Gastrocnemius medialis (tissue), 4 donors: ENCODE results near the gene KIF12. TPM values are rescaled to one million over a fixed set of nuclear protein-coding genes. Genes with fewer than 3 reads are reported as not detected.
A peak's percentile ranks its signal among the peaks of the same experiment; 100 is the strongest.

Source experiments
- ATAC-seq, 2 donors: fragments of 150-250 bp; one replicate each; pipeline ENCODE4 v1.9.1; 2016
- DNase-seq, 2 donors: peaks; one replicate each; pipeline ENCODE4 v3.0.0-alpha.2; 2019
- H3K27ac ChIP-seq, 4 donors: fragments of 200-600 bp; sonication (generic); 1 replicate in 1 of 4; 2 replicates in 3 of 4; pipeline ENCODE4 v1.5.1; 2016 to 2018; ENCODE audit warnings: mild to moderate bottlenecking in 2 of 4, moderate library complexity in 1 of 4
- H3K27me3 ChIP-seq, 3 donors: fragments of 200-600 bp; sonication (generic) in 2 of 3; 1 replicate in 1 of 3; 2 replicates in 2 of 3; pipeline versions ENCODE4 v1.5.1 to v1.6.0; 2016 to 2019; ENCODE audit warnings: mild to moderate bottlenecking in 1 of 3, moderate library complexity in 1 of 3
- H3K36me3 ChIP-seq, 2 donors: fragments of 200-600 bp; sonication (generic) in 1 of 2; one replicate each; pipeline ENCODE4 v1.5.1; 2017 to 2018
- H3K4me1 ChIP-seq, 2 donors: fragments of 200-600 bp; sonication (generic) in 1 of 2; one replicate each; pipeline ENCODE4 v1.5.1; 2016 to 2017; ENCODE audit warnings: mild to moderate bottlenecking in 2 of 2
- H3K4me3 ChIP-seq, 4 donors: fragments of 200-600 bp; sonication (generic) in 3 of 4; 1 replicate in 1 of 4; 2 replicates in 3 of 4; pipeline ENCODE4 v1.5.1; 2016 to 2019; ENCODE audit warnings: mild to moderate bottlenecking in 2 of 4
- H3K9me3 ChIP-seq, 3 donors: fragments of 200-600 bp; sonication (generic) in 2 of 3; 1 replicate in 1 of 3; 2 replicates in 2 of 3; pipeline ENCODE4 v1.5.1; 2016 to 2019
- CTCF ChIP-seq, 5 experiments: fragments of 450-650 bp in 3 of 5; fragments of 200-600 bp in 2 of 5; sonication (generic) in 2 of 5; IDR thresholded peaks in 4 of 5; conservative IDR thresholded peaks in 1 of 5; 1 replicate in 4 of 5; 2 replicates in 1 of 5; pipeline ENCODE4 v1.5.1; 2016 to 2019; ENCODE audit warnings: antibody characterized with exemption in 5 of 5, mild to moderate bottlenecking in 3 of 5, moderate library complexity in 3 of 5
- POLR2A ChIP-seq, 2 donors: fragments of 450-650 bp; IDR thresholded peaks; one replicate each; pipeline ENCODE4 v1.6.1; 2017; ENCODE audit warnings: antibody characterized with exemption in 2 of 2, mild to moderate bottlenecking in 2 of 2, moderate library complexity in 2 of 2
- in situ Hi-C, 4 donors: fragments of 200-750 bp; cut with MboI; loops; one replicate each; pipeline versions ENCODE4 v1.15.0 to v1.8.0; 2017; ENCODE audit warnings: low sequenced_read_pairs in 4 of 4
- intact Hi-C: fragments of 100-400 bp; cut with DNase I; formaldehyde crosslinking; loops from one replicate; pipeline ENCODE4 v1.15.1; 2023; ENCODE audit warnings: low total_unique reads
- total RNA-seq, 4 donors: library from RNA; depleted of rRNA; stranded (reverse); fragments of >200 nt; gene quantifications; one replicate each; pipeline versions ENCODE4 v1.1.0 to v1.2.3, GENCODE V29; 2016

Gene KIF12
- total RNA-seq, 4 donors from 2014 or later = not detected

- no peaks in the 10 kb centered on the region for H3K36me3 ChIP-seq
- H3K9me3 ChIP-seq = no peaks in the 10 kb centered on the region
- no peak overlapping the region for H3K4me3 ChIP-seq
- no peak for TF ChIP-seq CTCF (IDR thresholded peaks at IDR 0.05 in 4 of 5, conservative IDR thresholded peaks at IDR 0.05 in 1 of 5)
- no peak for TF ChIP-seq POLR2A (IDR thresholded peaks at IDR 0.05)
- intact Hi-C loops = no loop called here
- no peak for DNase-seq
- no peak for ATAC-seq
- peaks cover 0 to 6% of the 10 kb centered on the region in 2 donors for H3K4me1 ChIP-seq
- H3K27ac ChIP-seq = no peak overlapping the region
- peaks cover 7 to 16% (median 16%) of the 10 kb centered on the region in 3 donors for H3K27me3 ChIP-seq
- in situ Hi-C loops = loop anchor here in 1 of 4 donors (5.0 kb wide), 1 partner anchor 185 kb away; no protein-coding TSS in a partner anchor
Observed at GRCh38 chr9:114102484-114102883, 3.4 kb upstream of the KIF12 start.

DNA sequence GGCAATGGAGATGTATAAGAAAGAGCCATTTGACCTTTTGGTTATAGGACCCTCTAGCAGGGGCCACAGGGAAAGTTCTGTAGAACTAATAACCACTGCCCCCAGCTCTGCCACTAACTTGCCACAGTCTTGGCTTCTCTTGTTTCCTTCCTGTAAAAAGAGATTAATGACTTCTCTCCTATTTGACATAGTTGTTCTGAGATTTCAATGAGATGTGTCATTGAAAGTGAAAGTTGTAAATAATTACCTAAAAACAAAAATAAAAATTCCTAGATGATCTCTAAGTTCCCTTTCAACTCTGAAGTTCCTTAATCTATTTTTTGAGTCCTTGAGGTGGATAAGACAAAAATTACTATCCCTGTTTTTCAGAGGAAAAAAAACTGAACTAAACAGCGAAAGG is 1.4 kb upstream of the KIF12 start:
- H3K36me3 ChIP-seq = no peaks in the 10 kb centered on the region

GRCh38 chr9:114099669-114100270 is 678 bp upstream of the KIF12 start:
- Histone ChIP-seq H3K9me3 (no peaks in the 10 kb centered on the region), H3K36me3 (no peaks in the 10 kb centered on the region), H3K4me3 (no peak overlapping the region), H3K4me1 (peaks cover 0 to 6% of the 10 kb centered on the region in 2 donors), H3K27ac (no peak overlapping the region), H3K27me3 (peaks cover 11 to 20% (median 17%) of the 10 kb centered on the region in 3 donors)
- no peak for DNase-seq
- no peak for TF ChIP-seq POLR2A (IDR thresholded peaks at IDR 0.05)
- TF ChIP-seq CTCF (IDR thresholded peaks at IDR 0.05 in 4 of 5, conservative IDR thresholded peaks at IDR 0.05 in 1 of 5) = no peak
- intact Hi-C loops = no loop called here
- in situ Hi-C loops = loop anchor here in 1 of 4 donors (5.0 kb wide), 1 partner anchor 188 kb away; no protein-coding TSS in a partner anchor
- ATAC-seq = no peak

More for the DNA sequence above, 1.4 kb upstream of the KIF12 start:
- DNase-seq = no peak
- no peak for TF ChIP-seq CTCF (IDR thresholded peaks at IDR 0.05 in 4 of 5, conservative IDR thresholded peaks at IDR 0.05 in 1 of 5)
- no peak for TF ChIP-seq POLR2A (IDR thresholded peaks at IDR 0.05)
- no peak overlapping the region for H3K27ac ChIP-seq
- H3K9me3 ChIP-seq = no peaks in the 10 kb centered on the region
- in situ Hi-C loops (loop anchor here in 1 of 4 donors (5.0 kb wide), 1 partner anchor 187 kb away; no protein-coding TSS in a partner anchor), intact Hi-C loops (no loop called here)
- no peak overlapping the region for H3K4me3 ChIP-seq
- no peak for ATAC-seq
- H3K27me3 ChIP-seq = peaks cover 11 to 20% (median 17%) of the 10 kb centered on the region in 3 donors
- peaks cover 0 to 6% of the 10 kb centered on the region in 2 donors for H3K4me1 ChIP-seq

DNA sequence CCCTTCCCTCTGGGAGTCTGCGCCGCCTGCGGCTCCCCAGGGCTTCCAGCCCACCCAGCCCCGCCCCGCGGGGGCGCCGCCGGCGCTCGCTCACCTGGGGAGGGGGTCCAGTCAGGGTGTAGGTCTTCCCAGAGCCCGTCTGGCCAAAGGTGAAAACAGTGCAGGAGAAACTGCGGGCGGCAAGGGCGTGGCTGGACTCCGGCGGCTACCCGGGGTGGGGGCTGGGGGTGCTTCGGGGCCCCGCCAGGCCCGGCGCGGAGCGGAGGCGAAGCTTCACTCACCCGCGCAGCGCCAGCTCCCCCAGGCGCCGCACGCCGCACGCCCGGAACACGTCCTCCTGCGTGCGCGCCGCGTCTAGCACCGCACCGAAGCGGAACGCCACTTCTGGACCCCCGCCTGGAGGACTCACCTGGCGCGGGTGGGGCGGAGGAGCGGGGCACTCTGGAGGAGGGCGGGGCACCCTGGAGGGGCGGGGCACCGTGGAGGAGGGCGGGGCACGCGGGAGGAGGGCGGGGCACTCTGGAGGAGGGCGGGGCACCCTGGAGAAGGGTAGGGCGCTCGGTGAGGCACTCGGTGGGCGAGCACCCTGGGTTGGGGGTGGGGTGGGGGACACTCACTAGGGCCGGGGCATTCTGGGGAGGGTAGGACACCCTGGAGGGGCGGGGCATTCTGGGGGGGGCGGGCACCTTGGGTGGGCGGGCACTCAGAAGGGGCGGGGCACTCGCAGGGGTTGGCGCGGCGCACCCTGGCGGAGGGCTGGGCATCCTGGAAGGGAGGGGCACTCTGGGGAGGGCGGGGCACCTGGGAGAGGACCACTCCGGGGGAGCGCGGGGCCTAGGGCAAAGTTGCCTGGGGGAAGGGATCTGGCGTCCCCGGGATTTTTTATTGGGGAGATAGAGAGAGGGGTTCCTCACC is 814 bp downstream of the KIF12 start:
- peak; percentile 44 to 88 for ATAC-seq
- peaks cover 0 to 6% of the 10 kb centered on the region in 2 donors for H3K4me1 ChIP-seq
- no peaks in the 10 kb centered on the region for H3K9me3 ChIP-seq
- H3K27ac ChIP-seq = no peak overlapping the region
- peak overlapping the region; percentile 24 to 56 (median 50) for H3K4me3 ChIP-seq
- intact Hi-C loops (no loop called here), in situ Hi-C loops (no loop called here)
- H3K36me3 ChIP-seq = no peaks in the 10 kb centered on the region
- H3K27me3 ChIP-seq = peaks cover 11 to 20% (median 17%) of the 10 kb centered on the region in 3 donors
- no peak for DNase-seq
- TF ChIP-seq CTCF (IDR thresholded peaks at IDR 0.05 in 4 of 5, conservative IDR thresholded peaks at IDR 0.05 in 1 of 5) (no peak), POLR2A (IDR thresholded peaks at IDR 0.05) (no peak)
